Endodermal cell (in vitro differentiated cells): ENCODE results near the gene GABRR1. TPM values are rescaled to one million over a fixed set of nuclear protein-coding genes. Genes with fewer than 3 reads are reported as not detected.
A peak's percentile ranks its signal among the peaks of the same experiment; 100 is the strongest.

Experiments used
- DNase-seq: peaks from one replicate; pipeline ENCODE4 v3.0.0-alpha.2; 2017
- H3K27ac ChIP-seq: 2 replicates; pipeline ENCODE4 v1.5.1; 2013; ENCODE audit warnings: mild to moderate bottlenecking, low read depth, low read length, moderate library complexity
- H3K27me3 ChIP-seq: 2 replicates; pipeline ENCODE4 v1.6.1; 2013; ENCODE audit warnings: mild to moderate bottlenecking, low read length, moderate library complexity; ENCODE audit not compliant: insufficient read depth, control insufficient read depth, poor library complexity, severe bottlenecking
- H3K36me3 ChIP-seq: 2 replicates; pipeline ENCODE4 v1.7.0; 2013; ENCODE audit warnings: mild to moderate bottlenecking, low read length, moderate library complexity; ENCODE audit not compliant: control insufficient read depth, insufficient read depth
- H3K4me1 ChIP-seq: one replicate; pipeline ENCODE4 v1.7.0; 2013; ENCODE audit warnings: low read length; ENCODE audit not compliant: control insufficient read depth, insufficient read depth
- H3K4me3 ChIP-seq: 2 replicates; pipeline ENCODE4 v1.5.1; 2013; ENCODE audit warnings: mild to moderate bottlenecking, low read length, moderate library complexity
- H3K9ac ChIP-seq: 2 replicates; pipeline ENCODE4 v1.6.1; 2013; ENCODE audit warnings: mild to moderate bottlenecking, low read length, moderate library complexity; ENCODE audit not compliant: poor library complexity, severe bottlenecking; ENCODE audit errors: extremely low read depth
- H3K9me3 ChIP-seq: 2 replicates; pipeline ENCODE4 v1.6.1; 2013; ENCODE audit warnings: mild to moderate bottlenecking, low read length, moderate library complexity; ENCODE audit not compliant: control insufficient read depth
- H3K27ac Mint-ChIP-seq: 2 replicates; pipeline ENCODE4 v1.8.0; 2020; ENCODE audit warnings: mixed read lengths
- H3K27me3 Mint-ChIP-seq: 2 replicates; pipeline ENCODE4 v1.8.0; 2021; ENCODE audit warnings: mild to moderate bottlenecking, mixed read lengths; ENCODE audit not compliant: insufficient read depth
- H3K36me3 Mint-ChIP-seq: 2 replicates; pipeline ENCODE4 v1.8.0; 2020; ENCODE audit warnings: low read depth, mixed read lengths
- H3K4me1 Mint-ChIP-seq: 2 replicates; pipeline ENCODE4 v1.8.0; 2020; ENCODE audit warnings: mixed read lengths
- H3K4me3 Mint-ChIP-seq: 2 replicates; pipeline ENCODE4 v1.8.0; 2020; ENCODE audit warnings: mild to moderate bottlenecking, moderate library complexity, mixed read lengths
- H3K9me3 Mint-ChIP-seq: 2 replicates; pipeline ENCODE4 v1.8.0; 2020; ENCODE audit warnings: mild to moderate bottlenecking, mixed read lengths
- WGBS, 2 experiments: methylation state at CpG; one replicate each; pipeline versions ENCODE4 v1.1.5 to v1.1.7; 2013; ENCODE audit warnings: missing lambda C conversion rate in 2 of 2, mixed read lengths in 1 of 2; ENCODE audit not compliant: insufficient coverage in 1 of 2, insufficient read length in 1 of 2; 5-methylcytosine and 5-hydroxymethylcytosine counted together
- total RNA-seq, 2 donors: library from RNA; stranded (reverse); fragmentation: NEBNext Ultra II Directional in 1 of 2; extraction: Animal tissue kit (Norgen Biotek cat#: 25700) in 1 of 2; gene quantifications; 2 replicates in 1 of 2; 3 replicates in 1 of 2; pipeline ENCODE4 v1.2.1, GENCODE V29; 2021
- TF ChIP-seq, protein P1 (sequence below): fragments of 200-600 bp; sonication (generic); conservative IDR thresholded peaks from 2 replicates; pipeline ENCODE4 v1.5.0; 2021; ENCODE audit warnings: antibody characterized with exemption, mild to moderate bottlenecking

Gene GABRR1
- total RNA-seq, 2 donors from 2014 or later: 0.46 TPM; not detected in 1

GRCh38 chr6:89172131-89172530 is 45.0 kb downstream of the GABRR1 start:
- no peaks in the 10 kb centered on the region for H3K27me3 Mint-ChIP-seq
- H3K27ac Mint-ChIP-seq: no peak overlapping the region
- no peak overlapping the region for H3K4me3 Mint-ChIP-seq
- no peaks in the 10 kb centered on the region for H3K36me3 Mint-ChIP-seq
- no peaks in the 10 kb centered on the region for H3K9me3 Mint-ChIP-seq
- TF ChIP-seq, protein P1, sequence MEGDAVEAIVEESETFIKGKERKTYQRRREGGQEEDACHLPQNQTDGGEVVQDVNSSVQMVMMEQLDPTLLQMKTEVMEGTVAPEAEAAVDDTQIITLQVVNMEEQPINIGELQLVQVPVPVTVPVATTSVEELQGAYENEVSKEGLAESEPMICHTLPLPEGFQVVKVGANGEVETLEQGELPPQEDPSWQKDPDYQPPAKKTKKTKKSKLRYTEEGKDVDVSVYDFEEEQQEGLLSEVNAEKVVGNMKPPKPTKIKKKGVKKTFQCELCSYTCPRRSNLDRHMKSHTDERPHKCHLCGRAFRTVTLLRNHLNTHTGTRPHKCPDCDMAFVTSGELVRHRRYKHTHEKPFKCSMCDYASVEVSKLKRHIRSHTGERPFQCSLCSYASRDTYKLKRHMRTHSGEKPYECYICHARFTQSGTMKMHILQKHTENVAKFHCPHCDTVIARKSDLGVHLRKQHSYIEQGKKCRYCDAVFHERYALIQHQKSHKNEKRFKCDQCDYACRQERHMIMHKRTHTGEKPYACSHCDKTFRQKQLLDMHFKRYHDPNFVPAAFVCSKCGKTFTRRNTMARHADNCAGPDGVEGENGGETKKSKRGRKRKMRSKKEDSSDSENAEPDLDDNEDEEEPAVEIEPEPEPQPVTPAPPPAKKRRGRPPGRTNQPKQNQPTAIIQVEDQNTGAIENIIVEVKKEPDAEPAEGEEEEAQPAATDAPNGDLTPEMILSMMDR: no peak
- Histone ChIP-seq H3K4me3 (no peak overlapping the region), H3K9ac (no peak overlapping the region), H3K27ac (no peak overlapping the region), H3K4me1 (no peaks in the 10 kb centered on the region), H3K36me3 (no peaks in the 10 kb centered on the region), H3K27me3 (no peaks in the 10 kb centered on the region), H3K9me3 (no peaks in the 10 kb centered on the region)
- 79 to 83% methylated on average over 3 to 6 of the region's 6 CpGs for WGBS, 2 experiments
- H3K4me1 Mint-ChIP-seq: no peaks in the 10 kb centered on the region
- DNase-seq: no peak

DNA sequence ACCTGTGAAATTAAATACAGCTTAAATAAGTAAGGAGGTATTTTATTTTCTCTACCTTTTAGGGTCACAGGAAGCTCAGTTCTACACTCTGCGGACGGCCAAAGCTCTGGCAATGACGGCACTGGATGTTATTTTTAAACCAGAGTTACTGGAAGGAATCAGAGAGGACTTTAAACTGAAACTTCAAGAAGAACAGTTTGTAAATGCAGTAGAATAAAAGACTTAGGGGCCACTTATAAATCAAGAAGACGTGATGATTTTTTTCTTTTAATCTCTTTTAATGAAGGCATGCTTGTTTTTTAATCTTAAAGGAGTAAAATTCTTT is 55.1 kb downstream of the GABRR1 start:
- Mint-ChIP-seq H3K9me3 (no peaks in the 10 kb centered on the region), H3K27ac (no peak overlapping the region), H3K4me3 (no peak overlapping the region), H3K4me1 (no peaks in the 10 kb centered on the region), H3K36me3 (no peaks in the 10 kb centered on the region), H3K27me3 (no peaks in the 10 kb centered on the region)
- DNase-seq: no peak
- Histone ChIP-seq H3K4me1 (no peaks in the 10 kb centered on the region), H3K9ac (no peak overlapping the region), H3K27me3 (no peaks in the 10 kb centered on the region), H3K9me3 (no peaks in the 10 kb centered on the region), H3K36me3 (no peaks in the 10 kb centered on the region), H3K27ac (no peak overlapping the region), H3K4me3 (no peak overlapping the region)
- WGBS, 2 experiments: 100% methylated on average over 2 to 4 of the region's 4 CpGs
- TF ChIP-seq, protein P1: no peak

DNA sequence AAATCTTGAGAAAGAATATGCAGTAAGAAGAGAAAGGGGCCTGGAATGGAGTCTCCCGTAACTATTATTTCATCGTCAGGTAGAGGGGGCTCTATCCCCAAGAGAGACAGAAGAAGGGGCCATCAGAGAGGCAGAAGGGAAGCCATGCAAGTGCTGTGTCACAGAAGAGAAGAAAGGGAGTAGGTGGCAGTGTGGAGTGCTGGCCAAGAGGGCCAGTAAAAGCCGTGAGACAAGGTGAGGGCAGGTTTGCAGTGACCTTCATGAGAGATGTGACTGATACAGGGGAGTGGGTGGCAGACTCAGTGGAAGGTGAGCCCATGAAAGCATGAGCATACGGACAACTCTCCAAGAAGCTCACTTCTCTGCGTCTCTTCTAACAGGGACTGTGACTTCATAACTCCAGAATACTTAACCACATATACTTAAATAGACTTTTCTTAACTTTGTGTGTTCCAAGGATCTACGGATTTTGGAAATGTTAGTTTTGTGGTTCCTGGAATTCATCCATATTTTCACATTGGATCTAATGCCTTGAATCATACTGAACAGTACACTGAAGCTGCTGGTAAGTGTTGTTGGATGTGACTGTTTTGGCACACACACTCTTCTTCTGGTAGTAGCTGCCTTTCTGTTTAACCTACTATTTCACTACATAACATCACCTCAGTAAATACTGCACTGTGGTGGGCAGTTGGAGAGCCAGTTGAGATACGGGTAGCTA is 55.7 kb downstream of the GABRR1 start:
- H3K27ac Mint-ChIP-seq: no peak overlapping the region
- no peak overlapping the region for H3K9ac ChIP-seq
- no peaks in the 10 kb centered on the region for H3K27me3 ChIP-seq
- no peaks in the 10 kb centered on the region for H3K9me3 Mint-ChIP-seq
- no peaks in the 10 kb centered on the region for H3K4me1 ChIP-seq
- WGBS, 2 experiments: 79 to 81% methylated on average over 3 to 7 of the region's 7 CpGs
- no peaks in the 10 kb centered on the region for H3K9me3 ChIP-seq
- H3K4me3 Mint-ChIP-seq: no peak overlapping the region
- H3K27me3 Mint-ChIP-seq: no peaks in the 10 kb centered on the region
- no peak overlapping the region for H3K27ac ChIP-seq
- peak; percentile 76 for DNase-seq
- H3K4me1 Mint-ChIP-seq: no peaks in the 10 kb centered on the region
- no peaks in the 10 kb centered on the region for H3K36me3 ChIP-seq
- TF ChIP-seq, protein P1: peak; percentile 68
- no peak overlapping the region for H3K4me3 ChIP-seq
- no peaks in the 10 kb centered on the region for H3K36me3 Mint-ChIP-seq
